Mucosa of gallbladder (tissue), 1 donor: ENCODE results near the gene LAMA5. TPM values are rescaled to one million over a fixed set of nuclear protein-coding genes. Genes with fewer than 3 reads are reported as not detected.

Experiments used
- DNase-seq: peaks from one replicate; pipeline ENCODE4 v3.0.0-alpha.2; 2020; ENCODE audit warnings: low spot score
- total RNA-seq: library from RNA; stranded (reverse); gene quantifications from one replicate; pipeline ENCODE4 v1.2.1, GENCODE V29; 2021
- donor health status: DM: no; HTN: no; CAD: no.

The LAMA5 gene
- total RNA-seq, 1 donor from 2014 or later, result 298 TPM

- DNase-seq, result no peak
These were observed 38.2 kb upstream of the LAMA5 start for GRCh38 chr20:62405108-62405980.

GRCh38 chr20:62404761-62405107 lies 37.6 kb upstream of the LAMA5 start:
- no peak for DNase-seq

GRCh38 chr20:62404112-62404665 lies 37.1 kb upstream of the LAMA5 start:
- no peak for DNase-seq

- no peak for DNase-seq
These were observed 36.2 kb upstream of the LAMA5 start for GRCh38 chr20:62403331-62403730.

GRCh38 chr20:62402456-62403150 lies 35.5 kb upstream of the LAMA5 start:
- DNase-seq, result no peak

- no peak for DNase-seq
These were observed 34.2 kb upstream of the LAMA5 start for GRCh38 chr20:62401331-62401779.

- no peak for DNase-seq
These were observed 33.4 kb upstream of the LAMA5 start for GRCh38 chr20:62400541-62400940.

- DNase-seq, result no peak
These were observed 32.9 kb upstream of the LAMA5 start for GRCh38 chr20:62400021-62400420.

GRCh38 chr20:62398120-62398821 lies 31.2 kb upstream of the LAMA5 start:
- no peak for DNase-seq

- DNase-seq, result no peak
These were observed 29.5 kb upstream of the LAMA5 start for GRCh38 chr20:62396367-62397239.

GRCh38 chr20:62395311-62396242 lies 28.5 kb upstream of the LAMA5 start:
- no peak for DNase-seq

- DNase-seq, result no peak
These were observed 27.4 kb upstream of the LAMA5 start for GRCh38 chr20:62394248-62395245.

- DNase-seq, result no peak
These were observed 26.7 kb upstream of the LAMA5 start for GRCh38 chr20:62393830-62394229.

- DNase-seq, result no peak
These were observed 26.2 kb upstream of the LAMA5 start for GRCh38 chr20:62393335-62393665.

- no peak for DNase-seq
These were observed 25.7 kb upstream of the LAMA5 start for GRCh38 chr20:62392621-62393334.

- no peak for DNase-seq
These were observed 24.9 kb upstream of the LAMA5 start for GRCh38 chr20:62392077-62392418.

GRCh38 chr20:62391165-62392076 lies 24.3 kb upstream of the LAMA5 start:
- DNase-seq, result no peak
